Parathyroid adenoma (tissue), 2 donors: ENCODE measurements around the gene GOLGA3.

Source experiments
- H2AFZ ChIP-seq: fragments of 300-600 bp; sonication (generic); one replicate; pipeline ENCODE4 v1.7.0; 2017; ENCODE audit warnings: antibody characterized with exemption, mild to moderate bottlenecking
- H3K27ac ChIP-seq: fragments of 300-600 bp; sonication (generic); one replicate; pipeline ENCODE4 v1.7.0; 2017
- H3K27me3 ChIP-seq: fragments of 300-600 bp; sonication (generic); one replicate; pipeline ENCODE4 v1.7.0; 2017; ENCODE audit warnings: low read length; ENCODE audit not compliant: control insufficient read depth, insufficient read depth
- H3K36me3 ChIP-seq: fragments of 300-600 bp; sonication (generic); one replicate; pipeline ENCODE4 v1.7.0; 2017; ENCODE audit warnings: low read length; ENCODE audit not compliant: control insufficient read depth, insufficient read depth
- H3K4me1 ChIP-seq: fragments of 300-600 bp; sonication (generic); one replicate; pipeline ENCODE4 v1.7.0; 2017; ENCODE audit warnings: control low read depth
- H3K4me2 ChIP-seq: fragments of 300-600 bp; sonication (generic); one replicate; pipeline ENCODE4 v1.7.0; 2017; ENCODE audit warnings: low read length
- H3K4me3 ChIP-seq: fragments of 300-600 bp; sonication (generic); one replicate; pipeline ENCODE4 v1.7.0; 2017; ENCODE audit warnings: low read depth, low read length
- H3K79me2 ChIP-seq: fragments of 300-600 bp; sonication (generic); one replicate; pipeline ENCODE4 v1.7.0; 2017; ENCODE audit warnings: control low read depth
- H3K9ac ChIP-seq: fragments of 300-600 bp; sonication (generic); one replicate; pipeline ENCODE4 v1.7.0; 2017; ENCODE audit warnings: mild to moderate bottlenecking
- H3K9me3 ChIP-seq: fragments of 300-600 bp; sonication (generic); one replicate; pipeline ENCODE4 v1.7.0; 2017; ENCODE audit warnings: low read length; ENCODE audit not compliant: control insufficient read depth
- TF ChIP-seq, protein P1 (sequence below): fragments of 300-600 bp; sonication (generic); IDR thresholded peaks from one replicate; pipeline ENCODE4 v1.7.0; 2017; ENCODE audit warnings: antibody characterized with exemption, mild to moderate bottlenecking
- donor health status: primary hyperparathyroidism.

GOLGA3 gene

DNA sequence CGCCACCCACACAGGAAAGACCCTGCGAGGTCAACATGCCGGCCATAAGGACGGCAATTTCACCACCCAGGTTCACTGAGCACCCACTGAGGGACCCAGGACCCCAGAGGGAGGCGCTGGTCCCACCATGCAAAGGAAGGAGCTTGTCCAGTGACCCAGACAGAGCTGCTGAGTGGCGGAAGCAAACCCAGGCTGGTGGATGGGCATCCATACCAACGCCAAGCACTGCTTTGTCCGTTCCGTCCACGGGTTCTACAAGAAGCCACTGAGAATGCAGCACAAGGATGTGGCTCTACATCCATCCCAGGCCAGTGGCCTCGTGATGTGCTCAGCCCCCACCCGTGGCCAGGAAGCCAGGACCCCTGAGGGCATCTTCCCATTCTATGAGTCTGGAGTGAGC, 23.8 kb upstream of the GOLGA3 start:
- Histone ChIP-seq H3K9me3 (no peaks in the 10 kb centered on the region), H3K4me2 (no peak overlapping the region), H3K4me1 (no peaks in the 10 kb centered on the region), H2AFZ (no peak overlapping the region), H3K36me3 (no peaks in the 10 kb centered on the region), H3K27ac (no peak overlapping the region), H3K79me2 (peaks cover 3% of the 10 kb centered on the region), H3K4me3 (no peak overlapping the region), H3K27me3 (no peaks in the 10 kb centered on the region), H3K9ac (no peak overlapping the region)
- TF ChIP-seq, protein P1, sequence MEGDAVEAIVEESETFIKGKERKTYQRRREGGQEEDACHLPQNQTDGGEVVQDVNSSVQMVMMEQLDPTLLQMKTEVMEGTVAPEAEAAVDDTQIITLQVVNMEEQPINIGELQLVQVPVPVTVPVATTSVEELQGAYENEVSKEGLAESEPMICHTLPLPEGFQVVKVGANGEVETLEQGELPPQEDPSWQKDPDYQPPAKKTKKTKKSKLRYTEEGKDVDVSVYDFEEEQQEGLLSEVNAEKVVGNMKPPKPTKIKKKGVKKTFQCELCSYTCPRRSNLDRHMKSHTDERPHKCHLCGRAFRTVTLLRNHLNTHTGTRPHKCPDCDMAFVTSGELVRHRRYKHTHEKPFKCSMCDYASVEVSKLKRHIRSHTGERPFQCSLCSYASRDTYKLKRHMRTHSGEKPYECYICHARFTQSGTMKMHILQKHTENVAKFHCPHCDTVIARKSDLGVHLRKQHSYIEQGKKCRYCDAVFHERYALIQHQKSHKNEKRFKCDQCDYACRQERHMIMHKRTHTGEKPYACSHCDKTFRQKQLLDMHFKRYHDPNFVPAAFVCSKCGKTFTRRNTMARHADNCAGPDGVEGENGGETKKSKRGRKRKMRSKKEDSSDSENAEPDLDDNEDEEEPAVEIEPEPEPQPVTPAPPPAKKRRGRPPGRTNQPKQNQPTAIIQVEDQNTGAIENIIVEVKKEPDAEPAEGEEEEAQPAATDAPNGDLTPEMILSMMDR, result no peak

DNA sequence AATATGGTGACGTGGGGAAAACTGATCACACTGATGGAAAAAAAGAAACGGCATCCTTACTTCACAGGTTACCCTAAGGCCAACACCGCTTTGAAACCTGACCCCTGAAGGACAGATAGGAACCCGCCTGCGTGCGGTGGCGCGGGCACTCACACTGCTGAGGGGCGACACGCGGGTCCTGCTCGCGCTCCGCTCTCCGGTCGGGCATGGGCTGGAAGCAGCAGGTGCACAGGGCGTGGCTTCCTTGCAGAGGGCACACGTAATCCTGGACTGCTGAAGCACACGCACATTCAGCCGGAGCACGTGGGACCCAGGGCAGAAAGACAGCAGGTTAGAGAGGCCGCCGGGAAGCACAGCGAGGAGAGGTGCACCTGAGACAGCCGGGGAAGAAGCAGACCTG, 22.8 kb upstream of the GOLGA3 start:
- Histone ChIP-seq H3K4me3 (no peak overlapping the region), H2AFZ (no peak overlapping the region), H3K36me3 (no peaks in the 10 kb centered on the region), H3K4me2 (no peak overlapping the region), H3K27me3 (no peaks in the 10 kb centered on the region), H3K9me3 (no peaks in the 10 kb centered on the region), H3K9ac (no peak overlapping the region), H3K27ac (no peak overlapping the region), H3K4me1 (no peaks in the 10 kb centered on the region), H3K79me2 (peaks cover 3% of the 10 kb centered on the region)
- TF ChIP-seq, protein P1, result no peak

DNA sequence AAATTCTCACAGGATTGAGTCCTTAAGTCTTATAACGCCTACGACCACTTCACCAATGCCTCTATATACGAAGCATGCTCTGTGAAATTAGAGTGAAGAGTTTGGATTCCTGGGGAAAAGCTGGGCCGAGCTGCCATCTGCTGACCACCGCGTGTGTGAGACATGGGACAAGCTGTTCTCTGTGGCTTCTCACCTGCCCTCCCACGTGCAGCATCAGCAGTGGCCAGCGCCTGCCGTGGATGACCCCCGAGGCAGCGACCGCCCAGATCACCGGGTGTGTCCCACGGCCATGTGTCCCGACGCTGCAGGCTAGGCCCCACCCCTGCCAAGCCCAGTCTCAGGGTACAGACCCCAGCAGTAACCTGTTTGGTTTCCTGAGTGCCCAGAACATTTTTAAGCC, 21.6 kb upstream of the GOLGA3 start:
- TF ChIP-seq, protein P1, result no peak
- H3K36me3 ChIP-seq, result no peaks in the 10 kb centered on the region

DNA sequence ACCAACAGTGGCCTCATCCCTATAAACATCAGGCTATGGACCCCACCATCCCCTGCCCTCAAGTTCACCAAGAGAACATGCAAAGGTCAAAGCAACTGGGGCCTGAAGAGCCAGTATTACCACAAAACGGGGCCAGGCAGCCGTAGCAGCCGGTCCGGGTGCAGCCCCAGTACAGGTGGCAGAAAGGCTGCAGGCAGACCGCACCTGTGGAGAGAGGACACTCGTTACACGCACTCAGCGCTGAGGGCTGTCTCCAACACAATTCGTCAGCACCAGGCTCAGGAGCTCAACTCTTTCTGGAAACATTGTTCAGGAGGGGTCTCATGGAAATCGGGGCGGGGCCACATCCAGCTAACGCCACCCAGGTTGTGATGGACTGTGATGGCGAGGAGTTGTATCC, 19.9 kb upstream of the GOLGA3 start:
- Histone ChIP-seq H3K4me1 (no peaks in the 10 kb centered on the region), H3K27me3 (no peaks in the 10 kb centered on the region), H3K9ac (no peak overlapping the region), H3K36me3 (no peaks in the 10 kb centered on the region), H2AFZ (no peak overlapping the region), H3K9me3 (no peaks in the 10 kb centered on the region), H3K4me2 (no peak overlapping the region), H3K79me2 (peaks cover 3% of the 10 kb centered on the region), H3K4me3 (no peak overlapping the region), H3K27ac (no peak overlapping the region)
- TF ChIP-seq, protein P1, result no peak

More for the DNA sequence above, 21.6 kb upstream of the GOLGA3 start:
- H3K9ac ChIP-seq, result no peak overlapping the region
- no peaks in the 10 kb centered on the region for H3K9me3 ChIP-seq
- H3K4me1 ChIP-seq, result no peaks in the 10 kb centered on the region
- no peaks in the 10 kb centered on the region for H3K27me3 ChIP-seq
- H3K79me2 ChIP-seq, result peaks cover 3% of the 10 kb centered on the region
- no peak overlapping the region for H3K4me2 ChIP-seq
- no peak overlapping the region for H3K27ac ChIP-seq
- H3K4me3 ChIP-seq, result no peak overlapping the region
- H2AFZ ChIP-seq, result no peak overlapping the region
